C4-2B (cell line): ENCODE results near the gene C15orf40.

ENCODE experiments used
- ZFX ChIP-seq: fragments of 450-650 bp; IDR thresholded peaks from 2 replicates; pipeline ENCODE4 v1.6.1; 2017
- TF ChIP-seq, protein P1 (sequence below): fragments of 450-650 bp; conservative IDR thresholded peaks from 2 replicates; pipeline ENCODE4 v1.5.1; 2017; ENCODE audit warnings: mild to moderate bottlenecking

DNA sequence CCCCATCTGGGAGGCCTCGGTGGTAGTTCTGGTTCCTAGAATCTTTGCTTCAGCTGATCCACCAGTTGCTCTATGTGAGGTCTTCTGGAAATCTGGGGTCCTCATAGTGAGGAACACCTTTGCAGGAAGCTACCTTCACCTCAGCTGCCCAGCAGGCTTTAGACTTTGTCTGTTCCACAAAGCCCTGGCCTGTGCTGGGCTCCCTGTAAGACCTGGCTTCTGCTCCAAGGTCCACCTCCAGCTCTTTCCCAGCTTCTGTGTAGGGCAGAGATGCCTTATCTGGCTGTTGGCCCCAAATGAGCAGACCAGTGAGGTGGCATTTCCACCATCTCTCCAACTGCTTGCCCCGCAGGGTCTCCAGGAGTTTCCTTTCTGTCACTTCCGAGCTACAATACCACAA lies 50.7 kb downstream of the C15orf40 start:
- TF ChIP-seq, protein P1, sequence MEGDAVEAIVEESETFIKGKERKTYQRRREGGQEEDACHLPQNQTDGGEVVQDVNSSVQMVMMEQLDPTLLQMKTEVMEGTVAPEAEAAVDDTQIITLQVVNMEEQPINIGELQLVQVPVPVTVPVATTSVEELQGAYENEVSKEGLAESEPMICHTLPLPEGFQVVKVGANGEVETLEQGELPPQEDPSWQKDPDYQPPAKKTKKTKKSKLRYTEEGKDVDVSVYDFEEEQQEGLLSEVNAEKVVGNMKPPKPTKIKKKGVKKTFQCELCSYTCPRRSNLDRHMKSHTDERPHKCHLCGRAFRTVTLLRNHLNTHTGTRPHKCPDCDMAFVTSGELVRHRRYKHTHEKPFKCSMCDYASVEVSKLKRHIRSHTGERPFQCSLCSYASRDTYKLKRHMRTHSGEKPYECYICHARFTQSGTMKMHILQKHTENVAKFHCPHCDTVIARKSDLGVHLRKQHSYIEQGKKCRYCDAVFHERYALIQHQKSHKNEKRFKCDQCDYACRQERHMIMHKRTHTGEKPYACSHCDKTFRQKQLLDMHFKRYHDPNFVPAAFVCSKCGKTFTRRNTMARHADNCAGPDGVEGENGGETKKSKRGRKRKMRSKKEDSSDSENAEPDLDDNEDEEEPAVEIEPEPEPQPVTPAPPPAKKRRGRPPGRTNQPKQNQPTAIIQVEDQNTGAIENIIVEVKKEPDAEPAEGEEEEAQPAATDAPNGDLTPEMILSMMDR, result no peak
- no peak for TF ChIP-seq ZFX
